Natural killer cell (primary cell): ENCODE results near the gene NDST1. TPM values are rescaled to one million over a fixed set of nuclear protein-coding genes. Genes with fewer than 3 reads are reported as not detected.

Source experiments
- ATAC-seq, 3 donors: fragments of 150-1000 bp in 2 of 3; fragments of 200-7000 bp in 1 of 3; cut with Tn5 transposase; 1 replicate in 1 of 3; 2 replicates in 2 of 3; pipeline ENCODE4 v1.10.0; 2021; ENCODE audit warnings: mild to moderate bottlenecking in 2 of 3, moderate library complexity in 2 of 3
- DNase-seq, 2 donors: peaks; one replicate each; pipeline versions ENCODE4 v3.0.0 to v3.0.0-alpha.2; 2013 to 2021; ENCODE audit warnings: mixed read lengths in 1 of 2
- H3K27ac ChIP-seq: one replicate; pipeline ENCODE4 v1.5.1; 2013; ENCODE audit warnings: mild to moderate bottlenecking, low read length
- H3K27me3 ChIP-seq: one replicate; pipeline ENCODE4 v1.6.1; 2013; ENCODE audit warnings: low read length; ENCODE audit not compliant: control insufficient read depth, insufficient read depth
- H3K36me3 ChIP-seq: one replicate; pipeline ENCODE4 v1.6.1; 2013; ENCODE audit warnings: low read length; ENCODE audit not compliant: control insufficient read depth, insufficient read depth
- H3K4me1 ChIP-seq: one replicate; pipeline ENCODE4 v1.6.1; 2013; ENCODE audit warnings: low read length; ENCODE audit not compliant: control insufficient read depth, insufficient read depth
- H3K4me3 ChIP-seq: one replicate; pipeline ENCODE4 v1.5.1; 2013; ENCODE audit warnings: low read length
- H3K9me3 ChIP-seq: one replicate; pipeline ENCODE4 v1.6.1; 2013; ENCODE audit warnings: low read length; ENCODE audit not compliant: control insufficient read depth, insufficient read depth
- H3K27ac Mint-ChIP-seq, 2 donors: one replicate each; pipeline ENCODE4 v1.8.0; 2022; ENCODE audit warnings: mild to moderate bottlenecking in 2 of 2, mixed read lengths in 2 of 2, moderate library complexity in 1 of 2
- H3K27me3 Mint-ChIP-seq, 2 donors: one replicate each; pipeline ENCODE4 v1.8.0; 2022; ENCODE audit warnings: low read depth in 2 of 2, mixed read lengths in 2 of 2
- H3K36me3 Mint-ChIP-seq: one replicate; pipeline ENCODE4 v1.8.0; 2022; ENCODE audit warnings: mixed read lengths
- H3K4me1 Mint-ChIP-seq, 2 donors: one replicate each; pipeline ENCODE4 v1.8.0; 2022; ENCODE audit warnings: mixed read lengths in 2 of 2
- H3K4me3 Mint-ChIP-seq: one replicate; pipeline ENCODE4 v1.8.0; 2022; ENCODE audit warnings: mild to moderate bottlenecking, moderate library complexity, mixed read lengths
- H3K9me3 Mint-ChIP-seq, 2 donors: one replicate each; pipeline ENCODE4 v1.8.0; 2022; ENCODE audit warnings: mixed read lengths in 2 of 2
- WGBS: methylation state at CpG from one replicate; pipeline ENCODE4 v1.1.7; 2013; ENCODE audit warnings: missing lambda C conversion rate; ENCODE audit not compliant: insufficient coverage; 5-methylcytosine and 5-hydroxymethylcytosine counted together
- intact Hi-C: fragments of 100-400 bp; cut with micrococcal nuclease; formaldehyde crosslinking; loops from one replicate; pipeline ENCODE4 v1.14.2; 2022
- total RNA-seq, 4 donors: library from RNA; stranded (reverse); fragments of 120-200 nt in 1 of 4; gene quantifications; one replicate each; pipeline versions ENCODE4 v1.2.3 to v1.2.4, GENCODE V29; 2013 to 2022
- TF ChIP-seq, protein P1 (sequence below): fragments of 200-600 bp; IDR thresholded peaks from one replicate; pipeline ENCODE4 v1.8.0; 2022; ENCODE audit warnings: antibody characterized with exemption

The NDST1 gene
- total RNA-seq, 3 donors from 2014 or later (not counting 1 experiment from before 2014, with no cell fraction given), result 2.8 to 12.3 (median 4.3) TPM

DNA sequence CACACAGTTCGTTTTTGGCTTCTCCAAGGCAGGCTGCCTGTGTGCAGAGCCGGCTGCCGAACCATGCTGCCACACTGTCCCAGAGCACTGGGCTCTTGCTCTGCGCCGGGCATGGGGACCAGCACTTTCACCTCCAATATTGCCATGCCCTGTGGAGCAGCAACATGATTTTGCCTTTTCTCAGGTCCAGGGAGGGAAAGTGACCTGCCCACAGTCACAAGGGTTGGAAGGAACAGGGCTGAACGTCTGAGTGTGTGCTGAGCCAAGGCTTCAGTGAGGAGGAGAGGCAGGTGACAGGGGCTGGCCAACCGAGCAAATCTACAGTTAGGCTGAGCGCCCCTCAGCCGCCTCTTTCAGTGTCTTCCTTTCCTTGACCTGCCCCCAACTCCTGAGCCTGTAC lies 98.5 kb downstream of the NDST1 start:
- no peaks in the 10 kb centered on the region for H3K4me1 ChIP-seq
- no peaks in the 10 kb centered on the region for H3K27me3 ChIP-seq
- no peaks in the 10 kb centered on the region for H3K9me3 ChIP-seq
- ATAC-seq, result no peak
- DNase-seq, result no peak
- WGBS, result 86% methylated on average over 9 of the region's 9 CpGs
- H3K9me3 Mint-ChIP-seq, result no peaks in the 10 kb centered on the region
- peaks cover 0 to 7% of the 10 kb centered on the region in 2 donors for H3K27me3 Mint-ChIP-seq
- intact Hi-C loops, result no loop called here
- no peak overlapping the region for H3K27ac Mint-ChIP-seq
- H3K27ac ChIP-seq, result no peak overlapping the region
- no peaks in the 10 kb centered on the region for H3K36me3 Mint-ChIP-seq
- H3K36me3 ChIP-seq, result no peaks in the 10 kb centered on the region
- TF ChIP-seq, protein P1, sequence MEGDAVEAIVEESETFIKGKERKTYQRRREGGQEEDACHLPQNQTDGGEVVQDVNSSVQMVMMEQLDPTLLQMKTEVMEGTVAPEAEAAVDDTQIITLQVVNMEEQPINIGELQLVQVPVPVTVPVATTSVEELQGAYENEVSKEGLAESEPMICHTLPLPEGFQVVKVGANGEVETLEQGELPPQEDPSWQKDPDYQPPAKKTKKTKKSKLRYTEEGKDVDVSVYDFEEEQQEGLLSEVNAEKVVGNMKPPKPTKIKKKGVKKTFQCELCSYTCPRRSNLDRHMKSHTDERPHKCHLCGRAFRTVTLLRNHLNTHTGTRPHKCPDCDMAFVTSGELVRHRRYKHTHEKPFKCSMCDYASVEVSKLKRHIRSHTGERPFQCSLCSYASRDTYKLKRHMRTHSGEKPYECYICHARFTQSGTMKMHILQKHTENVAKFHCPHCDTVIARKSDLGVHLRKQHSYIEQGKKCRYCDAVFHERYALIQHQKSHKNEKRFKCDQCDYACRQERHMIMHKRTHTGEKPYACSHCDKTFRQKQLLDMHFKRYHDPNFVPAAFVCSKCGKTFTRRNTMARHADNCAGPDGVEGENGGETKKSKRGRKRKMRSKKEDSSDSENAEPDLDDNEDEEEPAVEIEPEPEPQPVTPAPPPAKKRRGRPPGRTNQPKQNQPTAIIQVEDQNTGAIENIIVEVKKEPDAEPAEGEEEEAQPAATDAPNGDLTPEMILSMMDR, result no peak
- H3K4me1 Mint-ChIP-seq, result no peaks in the 10 kb centered on the region
- H3K4me3 ChIP-seq, result no peak overlapping the region
- no peak overlapping the region for H3K4me3 Mint-ChIP-seq

DNA sequence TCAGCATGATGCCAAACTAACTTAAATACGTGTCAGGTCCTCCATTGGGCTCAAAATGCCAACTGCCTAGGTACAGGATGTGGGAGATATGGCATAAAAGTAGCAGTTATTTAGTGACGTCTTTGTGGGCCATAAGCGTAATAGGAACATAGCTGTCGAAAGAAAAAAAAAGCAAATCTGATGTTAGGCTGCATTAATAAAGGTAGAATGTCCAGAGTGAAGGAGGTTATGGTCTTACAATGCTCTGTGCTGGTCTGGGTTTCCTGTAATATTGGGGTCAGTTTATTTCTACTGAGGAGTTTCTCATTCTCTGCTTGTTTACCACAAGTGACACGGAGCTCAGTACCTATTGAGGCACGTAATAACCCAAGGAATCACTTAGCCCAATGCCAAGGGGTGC lies 99.2 kb downstream of the NDST1 start:
- H3K27me3 Mint-ChIP-seq, result peaks cover 0 to 7% of the 10 kb centered on the region in 2 donors

More for the DNA sequence above, 99.2 kb downstream of the NDST1 start:
- ATAC-seq, result no peak
- H3K4me1 Mint-ChIP-seq, result no peaks in the 10 kb centered on the region
- Histone ChIP-seq H3K9me3 (no peaks in the 10 kb centered on the region), H3K36me3 (no peaks in the 10 kb centered on the region), H3K27ac (no peak overlapping the region), H3K4me1 (no peaks in the 10 kb centered on the region), H3K27me3 (no peaks in the 10 kb centered on the region), H3K4me3 (no peak overlapping the region)
- 87% methylated on average over 6 of the region's 6 CpGs for WGBS
- no peaks in the 10 kb centered on the region for H3K9me3 Mint-ChIP-seq
- intact Hi-C loops, result no loop called here
- H3K36me3 Mint-ChIP-seq, result no peaks in the 10 kb centered on the region
- TF ChIP-seq, protein P1, result no peak
- no peak overlapping the region for H3K4me3 Mint-ChIP-seq
- no peak overlapping the region for H3K27ac Mint-ChIP-seq
- DNase-seq, result no peak

Other genes with a start within 250 kb of the NDST1 start
- gene CAMK2A, start 218.4 kb upstream of the NDST1 start, total RNA-seq, result under 1 TPM in 1 of 3 donors, not detected in 2; 0.38 TPM
- under 1 TPM in 1 of 3 donors, not detected in 2; 0.19 TPM for gene ARSI, start 205.2 kb upstream of the NDST1 start, total RNA-seq
- gene TCOF1, start 150.4 kb upstream of the NDST1 start, total RNA-seq, result 10 to 100 TPM; 51.5 to 62.6 (median 51.7) TPM
- 100 to 1,000 TPM; 550 to 913 (median 748) TPM for gene CD74, start 95.2 kb upstream of the NDST1 start, total RNA-seq
- 1,000 to 10,000 TPM; 1,744 to 2,278 (median 2,016) TPM for gene RPS14, start 58.4 kb upstream of the NDST1 start, total RNA-seq
- gene SYNPO, start 132.5 kb downstream of the NDST1 start, total RNA-seq, result under 1 TPM in 2 of 3 donors, not detected in 1; 0.16 to 0.48 TPM
- not detected for gene MYOZ3, start 153.1 kb downstream of the NDST1 start, total RNA-seq
- 100 to 1,000 TPM; 136 to 149 (median 145) TPM for gene RBM22, start 192.9 kb downstream of the NDST1 start, total RNA-seq